Measurements from ENCODE around the gene NTF4. TPM values are rescaled to one million over a fixed set of nuclear protein-coding genes. Genes with fewer than 3 reads are reported as not detected.
A peak's percentile ranks its signal among the peaks of the same experiment; 100 is the strongest.

The NTF4 gene
- polyA plus RNA-seq (2012; rRNA removed): 0.66 and 1.6 TPM in 2 replicates
- 0.68 and 0.71 TPM in 2 replicates for polyA plus RNA-seq (2012; cell fraction: cytosol; rRNA removed)
- 4.8 and 7.8 TPM in 2 replicates for polyA plus RNA-seq (2012; cell fraction: nucleus; rRNA removed)

- no peaks in the 10 kb centered on the region for H3K9me3 ChIP-seq
- ChIA-PET POLR2A (no interaction called here), CTCF (interaction anchor here (0.8 to 1.6 kb wide), 2 partner anchors 9 to 49 kb away, joined by 3 to 6 read pairs; partner anchors contain the start of gene LIN7B)
- WGBS (ENCODE audit: low lambda C conversion rate): 33% methylated on average over 12 of the region's 53 CpGs
- DNase-seq: peak; percentile 88
- peaks cover 31% of the 10 kb centered on the region; the same call in 1 of the 2 replicates for H3K79me2 ChIP-seq (ENCODE audit: insufficient read depth)
- H3K9me2 ChIP-seq: no peaks in the 10 kb centered on the region
- no peak within 1 kb of the TSS for H2AFZ ChIP-seq (ENCODE audit: low read depth)
- H3K27ac ChIP-seq (ENCODE audit: low read depth in 2 of 2, low read length in 1 of 2): no peak within 1 kb of the TSS
- H4K20me1 ChIP-seq (ENCODE audit: insufficient read depth): no peaks in the 10 kb centered on the region
- no peaks in the 10 kb centered on the region for H3K27me3 ChIP-seq (ENCODE audit: insufficient read depth)
- H3K4me1 ChIP-seq (ENCODE audit: control insufficient read depth in 1 of 2, insufficient read depth in 2 of 2, low read depth in 1 of 2, low read length in 1 of 2): peaks cover 0 to 8% of the 10 kb centered on the region in 2 experiments; a peak in 1 of 4 replicates
- no peaks in the 10 kb centered on the region for H3K36me3 ChIP-seq (replicated peaks in 1 of 2; ENCODE audit: control insufficient read depth in 1 of 2, insufficient read depth in 2 of 2, low read length in 1 of 2)
- H3K9ac ChIP-seq: no peak within 1 kb of the TSS; the same call in 1 of the 2 replicates
- H3K4me3 ChIP-seq (ENCODE audit: low read depth in 2 of 2, low read length in 1 of 2): peak within 1 kb of the TSS; percentile 16 to 30; a peak in 3 of 4 replicates
- peaks cover 3% of the 10 kb centered on the region for H3F3A ChIP-seq (replicated peaks; ENCODE audit: insufficient read depth)
- TF ChIP-seq EZH2phosphoT487 (IDR thresholded peaks at IDR 0.05; ENCODE audit: borderline replicate concordance, low read depth) (no peak), MEF2A (IDR thresholded peaks at IDR 0.05; ENCODE audit: borderline replicate concordance, low read depth) (no peak), TCF12 (IDR thresholded peaks at IDR 0.05) (no peak), CHD2 (IDR thresholded peaks at IDR 0.05; ENCODE audit: low read length, partially characterized antibody) (no peak), NRF1 (IDR thresholded peaks at IDR 0.05; ENCODE audit: low read depth, low read length) (no peak)
- TF ChIP-seq, protein P1, sequence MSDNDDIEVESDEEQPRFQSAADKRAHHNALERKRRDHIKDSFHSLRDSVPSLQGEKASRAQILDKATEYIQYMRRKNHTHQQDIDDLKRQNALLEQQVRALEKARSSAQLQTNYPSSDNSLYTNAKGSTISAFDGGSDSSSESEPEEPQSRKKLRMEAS (IDR thresholded peaks at IDR 0.05; ENCODE audit: low read depth): no peak
- peak within 1 kb of the TSS; percentile 70; the same call in 1 of the 2 replicates for H3K4me2 ChIP-seq
Measured at GRCh38 chr19:49064768-49065611, at the start of gene NTF4. NTF4 (minus strand) TSS chr19:49064818; CDS start chr19:49061997, 2,821 bp downstream.

DNA sequence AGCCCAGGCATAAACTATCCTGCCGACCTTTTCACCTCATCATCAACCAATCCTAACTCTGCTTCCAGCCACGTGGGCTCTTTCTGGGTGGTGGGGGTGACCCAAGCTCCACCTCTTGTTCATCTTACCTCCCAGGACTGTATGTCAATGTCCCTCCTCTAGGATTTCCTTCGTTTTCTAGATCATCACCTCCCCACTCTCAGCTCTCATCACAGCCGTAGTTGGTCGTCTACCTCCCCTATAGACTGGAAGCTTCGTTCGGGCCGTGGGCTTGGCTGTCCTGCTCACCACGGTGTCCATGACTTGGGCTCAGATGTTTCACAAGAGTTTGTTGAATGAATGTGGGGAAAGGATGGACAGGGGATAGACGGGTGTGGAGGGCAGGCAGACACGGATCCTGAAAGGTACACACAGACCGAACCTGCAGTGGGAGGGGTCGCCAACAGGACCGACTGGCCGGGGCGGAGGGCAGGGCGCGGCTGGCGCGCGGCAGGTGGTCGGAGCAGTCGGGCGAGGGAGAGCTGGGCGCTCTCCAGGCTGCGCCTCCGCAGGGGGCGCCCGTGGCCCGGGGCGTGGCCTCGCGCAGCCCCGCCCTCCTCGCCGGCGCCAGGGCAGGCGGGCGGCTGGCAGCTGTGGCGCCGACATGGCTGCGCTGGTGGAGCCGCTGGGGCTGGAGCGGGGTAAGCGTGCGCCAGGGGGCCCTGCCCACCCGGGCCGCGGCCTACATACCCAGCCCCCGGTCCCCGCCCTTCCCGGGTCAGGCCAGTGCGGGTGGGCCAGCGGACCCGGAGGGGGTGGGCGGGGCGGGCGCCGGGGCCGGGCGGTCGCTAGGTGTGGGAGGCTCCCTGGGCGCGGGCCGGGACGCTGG, 49.4 kb upstream of the NTF4 start, which contains the start of gene LIN7B:
LIN7B (plus strand) TSS at position 609 of the 868 bp plus-strand sequence; CDS start at position 644, 35 bp downstream.
- POLR2A ChIA-PET: interaction anchor here (0.8 to 1.9 kb wide), 5 partner anchors 9 to 85 kb away, joined by 3 to 10 read pairs (median 3); no protein-coding TSS in a partner anchor
- peak; percentile 97 for DNase-seq
- Histone ChIP-seq H3K4me3 (ENCODE audit: low read depth in 2 of 2, low read length in 1 of 2) (peak within 1 kb of the TSS; percentile 66 to 78), H3K27me3 (ENCODE audit: insufficient read depth) (no peaks in the 10 kb centered on the region), H3K4me1 (ENCODE audit: control insufficient read depth in 1 of 2, insufficient read depth in 2 of 2, low read depth in 1 of 2, low read length in 1 of 2) (peaks cover 18 to 23% of the 10 kb centered on the region in 2 experiments; a peak in 2 of 4 replicates), H3F3A (replicated peaks; ENCODE audit: insufficient read depth) (peaks cover 46% of the 10 kb centered on the region), H3K36me3 (replicated peaks in 1 of 2; ENCODE audit: control insufficient read depth in 1 of 2, insufficient read depth in 2 of 2, low read length in 1 of 2) (peaks cover 7 to 11% of the 10 kb centered on the region in 2 experiments), H3K9me3 (no peaks in the 10 kb centered on the region), H3K79me2 (ENCODE audit: insufficient read depth) (no peaks in the 10 kb centered on the region; the same call in 1 of the 2 replicates), H4K20me1 (ENCODE audit: insufficient read depth) (peaks cover 15% of the 10 kb centered on the region; the same call in 1 of the 2 replicates), H3K9me2 (no peaks in the 10 kb centered on the region), H3K9ac (peak within 1 kb of the TSS; percentile 70), H2AFZ (ENCODE audit: low read depth) (peak within 1 kb of the TSS; percentile 63; the same call in 1 of the 2 replicates), H3K27ac (ENCODE audit: low read depth in 2 of 2, low read length in 1 of 2) (peak within 1 kb of the TSS; percentile 47 to 72), H3K4me2 (peak within 1 kb of the TSS; percentile 93)
- 2% methylated on average over 13 of the region's 66 CpGs for WGBS (ENCODE audit: low lambda C conversion rate)
- CTCF ChIA-PET: interaction anchor here (0.6 to 6.2 kb wide), 21 partner anchors 8 to 121 kb away, joined by 3 to 86 read pairs (median 4); partner anchors contain the start of genes GYS1 and RUVBL2
- TF ChIP-seq RCOR1 (IDR thresholded peaks at IDR 0.05; ENCODE audit: low read length): 0 out of 2 replicates have a peak, but pooled peaks have one; percentile 15
- TF ChIP-seq JUND (IDR thresholded peaks at IDR 0.05): no peak
- peak; percentile 84; the same call in 1 of the 2 replicates for TF ChIP-seq USF1 (IDR thresholded peaks at IDR 0.05; ENCODE audit: borderline replicate concordance, low read depth)
- TF ChIP-seq GATA2 (CRISPR knock-in tag; IDR thresholded peaks at IDR 0.05): no peak
- TF ChIP-seq, protein P2, sequence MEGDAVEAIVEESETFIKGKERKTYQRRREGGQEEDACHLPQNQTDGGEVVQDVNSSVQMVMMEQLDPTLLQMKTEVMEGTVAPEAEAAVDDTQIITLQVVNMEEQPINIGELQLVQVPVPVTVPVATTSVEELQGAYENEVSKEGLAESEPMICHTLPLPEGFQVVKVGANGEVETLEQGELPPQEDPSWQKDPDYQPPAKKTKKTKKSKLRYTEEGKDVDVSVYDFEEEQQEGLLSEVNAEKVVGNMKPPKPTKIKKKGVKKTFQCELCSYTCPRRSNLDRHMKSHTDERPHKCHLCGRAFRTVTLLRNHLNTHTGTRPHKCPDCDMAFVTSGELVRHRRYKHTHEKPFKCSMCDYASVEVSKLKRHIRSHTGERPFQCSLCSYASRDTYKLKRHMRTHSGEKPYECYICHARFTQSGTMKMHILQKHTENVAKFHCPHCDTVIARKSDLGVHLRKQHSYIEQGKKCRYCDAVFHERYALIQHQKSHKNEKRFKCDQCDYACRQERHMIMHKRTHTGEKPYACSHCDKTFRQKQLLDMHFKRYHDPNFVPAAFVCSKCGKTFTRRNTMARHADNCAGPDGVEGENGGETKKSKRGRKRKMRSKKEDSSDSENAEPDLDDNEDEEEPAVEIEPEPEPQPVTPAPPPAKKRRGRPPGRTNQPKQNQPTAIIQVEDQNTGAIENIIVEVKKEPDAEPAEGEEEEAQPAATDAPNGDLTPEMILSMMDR (IDR thresholded peaks at IDR 0.05): peak; percentile 50
- no peak for TF ChIP-seq REST (IDR thresholded peaks at IDR 0.05; ENCODE audit: low read depth, low read length)
- TF ChIP-seq, protein P3, sequence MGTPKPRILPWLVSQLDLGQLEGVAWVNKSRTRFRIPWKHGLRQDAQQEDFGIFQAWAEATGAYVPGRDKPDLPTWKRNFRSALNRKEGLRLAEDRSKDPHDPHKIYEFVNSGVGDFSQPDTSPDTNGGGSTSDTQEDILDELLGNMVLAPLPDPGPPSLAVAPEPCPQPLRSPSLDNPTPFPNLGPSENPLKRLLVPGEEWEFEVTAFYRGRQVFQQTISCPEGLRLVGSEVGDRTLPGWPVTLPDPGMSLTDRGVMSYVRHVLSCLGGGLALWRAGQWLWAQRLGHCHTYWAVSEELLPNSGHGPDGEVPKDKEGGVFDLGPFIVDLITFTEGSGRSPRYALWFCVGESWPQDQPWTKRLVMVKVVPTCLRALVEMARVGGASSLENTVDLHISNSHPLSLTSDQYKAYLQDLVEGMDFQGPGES (IDR thresholded peaks at IDR 0.05; ENCODE audit: low read depth, low read length): no peak
- TF ChIP-seq CHD2 (IDR thresholded peaks at IDR 0.05; ENCODE audit: low read length, partially characterized antibody): peak; percentile 30
- peak; percentile 58 for TF ChIP-seq NRF1 (IDR thresholded peaks at IDR 0.05; ENCODE audit: low read depth, low read length)
- TF ChIP-seq MEF2A (IDR thresholded peaks at IDR 0.05; ENCODE audit: borderline replicate concordance, low read depth): no peak

Measured in SK-N-SH (cell line).